Spleen (tissue), 11 donors: ENCODE results near the gene ITPKA. TPM values are rescaled to one million over a fixed set of nuclear protein-coding genes. Genes with fewer than 3 reads are reported as not detected.

Experiments used
- DNase-seq: peaks from one replicate; pipeline ENCODE4 v3.0.0-alpha.2; 2020
- H3K27ac ChIP-seq, 8 donors: fragments of 200-600 bp; sonication (generic) in 7 of 8; 1 replicate in 4 of 8; 2 replicates in 4 of 8; pipeline versions ENCODE4 v1.5.0 to v1.8.0; 2016 to 2021; ENCODE audit warnings: inconsistent platforms in 4 of 8, mild to moderate bottlenecking in 4 of 8, moderate library complexity in 1 of 8
- H3K27me3 ChIP-seq, 7 donors: fragments of 200-600 bp; sonication (generic) in 6 of 7; replicated peaks in 1 of 7; 1 replicate in 4 of 7; 2 replicates in 3 of 7; pipeline versions ENCODE4 v1.5.0 to v1.8.0; 2016 to 2021; ENCODE audit warnings: inconsistent platforms in 3 of 7, mild to moderate bottlenecking in 1 of 7
- H3K36me3 ChIP-seq, 6 donors: fragments of 200-600 bp; sonication (generic) in 5 of 6; 1 replicate in 4 of 6; 2 replicates in 2 of 6; pipeline versions ENCODE4 v1.5.0 to v1.8.0; 2016 to 2021; ENCODE audit warnings: inconsistent platforms in 2 of 6
- H3K4me1 ChIP-seq, 6 donors: fragments of 200-600 bp; sonication (generic) in 5 of 6; 1 replicate in 3 of 6; 2 replicates in 3 of 6; pipeline versions ENCODE4 v1.5.0 to v1.8.0; 2016 to 2021; ENCODE audit warnings: inconsistent platforms in 3 of 6
- H3K4me3 ChIP-seq, 8 donors: fragments of 200-600 bp; sonication (generic) in 7 of 8; 1 replicate in 4 of 8; 2 replicates in 4 of 8; pipeline versions ENCODE4 v1.5.0 to v1.8.0; 2016 to 2021; ENCODE audit warnings: inconsistent platforms in 4 of 8, mild to moderate bottlenecking in 4 of 8, moderate library complexity in 2 of 8
- H3K9me3 ChIP-seq, 8 donors: fragments of 200-600 bp; sonication (generic) in 7 of 8; 1 replicate in 4 of 8; 2 replicates in 4 of 8; pipeline versions ENCODE4 v1.5.0 to v1.8.0; 2016 to 2021; ENCODE audit warnings: inconsistent platforms in 4 of 8
- CTCF ChIP-seq, 11 experiments: fragments of 200-600 bp in 7 of 11; fragments of 450-650 bp in 4 of 11; sonication (generic) in 4 of 11; IDR thresholded peaks in 8 of 11; conservative IDR thresholded peaks in 3 of 11; 1 replicate in 7 of 11; 2 replicates in 4 of 11; pipeline versions ENCODE4 v1.4.0 to v1.8.0; 2016 to 2021; ENCODE audit warnings: antibody characterized with exemption in 11 of 11, inconsistent platforms in 4 of 11, mild to moderate bottlenecking in 1 of 11
- POLR2A ChIP-seq, 3 donors: fragments of 450-650 bp; IDR thresholded peaks; one replicate each; pipeline ENCODE4 v1.5.1; 2017; ENCODE audit warnings: antibody characterized with exemption in 3 of 3, mild to moderate bottlenecking in 1 of 3
- POLR2AphosphoS5 ChIP-seq, 3 donors: sonication (generic); formaldehyde crosslinking; IDR thresholded peaks; one replicate each; pipeline ENCODE4 v1.5.1; 2017; ENCODE audit warnings: antibody characterized with exemption in 3 of 3
- WGBS, 5 donors: extraction: QIAGEN DNeasy Blood & Tissue Kit in 3 of 5; methylation state at CpG; one replicate each; pipeline versions ENCODE4 v1.1.5 to v1.1.7; 2013 to 2018; 5-methylcytosine and 5-hydroxymethylcytosine counted together
- intact Hi-C: fragments of 100-400 bp; cut with DNase I; formaldehyde crosslinking; loops from one replicate; pipeline ENCODE4 v1.15.0; 2023; ENCODE audit warnings: low total_unique reads
- polyA plus RNA-seq, 3 donors: library from polyadenylated mRNA; stranded (reverse); fragments of 200-250 nt; gene quantifications; one replicate each; pipeline ENCODE4 v1.2.1, GENCODE V29; 2013
- total RNA-seq, 7 donors: library from RNA; depleted of rRNA in 3 of 7; stranded (reverse); fragments of >200 nt in 3 of 7; fragmentation: NEBNext Ultra II Directional in 4 of 7; extraction: Animal tissue kit (Norgen Biotek cat#: 25700) in 4 of 7; gene quantifications; one replicate each; pipeline versions ENCODE4 v1.1.0 to v1.2.1, GENCODE V29; 2016 to 2021
- donor health status: healthy with polysubstance abuse.
- donor health status: DM: no; HTN: no; CAD: no; lungs with moderate emphysema.
- donor health status: DM: no; HTN: no; CAD: no.
- donor health status: Bipolar disorder and iron deficiency.
- donor health status: healthy.
- donor health status: DM: no; HTN: no; CAD: no.
- donor health status: DM: yes; HTN: yes; CAD: no.

The ITPKA gene
- total and polyA plus RNA-seq, 10 donors = 0.09 to 0.51 (median 0.19) TPM; not detected in 4

GRCh38 chr15:41504751-41505492 is 11.2 kb downstream of the ITPKA start:
- H3K27me3 ChIP-seq = peaks cover 2 to 52% (median 31%) of the 10 kb centered on the region in 7 donors
- H3K36me3 ChIP-seq = no peaks in the 10 kb centered on the region
- DNase-seq = no peak
- no peak overlapping the region for H3K27ac ChIP-seq
- H3K4me3 ChIP-seq = no peak overlapping the region
- intact Hi-C loops = no loop called here
- no peaks in the 10 kb centered on the region for H3K9me3 ChIP-seq
- TF ChIP-seq POLR2AphosphoS5 (IDR thresholded peaks at IDR 0.05) (no peak), CTCF (IDR thresholded peaks at IDR 0.05 in 8 of 11, conservative IDR thresholded peaks at IDR 0.05 in 3 of 11) (no peak), POLR2A (IDR thresholded peaks at IDR 0.05) (no peak)
- 92 to 97% (median 95%) methylated on average over 13 of the region's 13 CpGs for WGBS, 5 donors
- H3K4me1 ChIP-seq = peaks cover 20 to 34% (median 26%) of the 10 kb centered on the region in 6 donors

- no peak for DNase-seq
- intact Hi-C loops = no loop called here
- peaks cover 2 to 52% (median 27%) of the 10 kb centered on the region in 7 donors for H3K27me3 ChIP-seq
- H3K9me3 ChIP-seq = no peaks in the 10 kb centered on the region
- 63 to 94% (median 93%) methylated on average over 2 to 4 of the region's 4 CpGs for WGBS, 5 donors
- no peak for TF ChIP-seq CTCF (IDR thresholded peaks at IDR 0.05 in 8 of 11, conservative IDR thresholded peaks at IDR 0.05 in 3 of 11)
- no peak for TF ChIP-seq POLR2A (IDR thresholded peaks at IDR 0.05)
- no peak for TF ChIP-seq POLR2AphosphoS5 (IDR thresholded peaks at IDR 0.05)
- no peak overlapping the region for H3K27ac ChIP-seq
- no peak overlapping the region for H3K4me3 ChIP-seq
- no peaks in the 10 kb centered on the region for H3K36me3 ChIP-seq
- peaks cover 20 to 32% (median 26%) of the 10 kb centered on the region in 6 donors for H3K4me1 ChIP-seq
These were observed 12.1 kb downstream of the ITPKA start for GRCh38 chr15:41505776-41506175.

GRCh38 chr15:41506796-41507341 is 13.2 kb downstream of the ITPKA start:
- DNase-seq = no peak
- WGBS, 5 donors = 66 to 78% (median 76%) methylated on average over 9 to 10 of the region's 10 CpGs
- no peak overlapping the region for H3K27ac ChIP-seq
- peaks cover 5 to 52% (median 26%) of the 10 kb centered on the region in 7 donors for H3K27me3 ChIP-seq
- TF ChIP-seq POLR2A (IDR thresholded peaks at IDR 0.05) = no peak
- TF ChIP-seq POLR2AphosphoS5 (IDR thresholded peaks at IDR 0.05) = no peak
- TF ChIP-seq CTCF (IDR thresholded peaks at IDR 0.05 in 8 of 11, conservative IDR thresholded peaks at IDR 0.05 in 3 of 11) = no peak
- peaks cover 13 to 29% (median 23%) of the 10 kb centered on the region in 6 donors for H3K4me1 ChIP-seq
- H3K9me3 ChIP-seq = no peaks in the 10 kb centered on the region
- no peaks in the 10 kb centered on the region for H3K36me3 ChIP-seq
- no peak overlapping the region for H3K4me3 ChIP-seq
- intact Hi-C loops = no loop called here

GRCh38 chr15:41507820-41508290 is 14.2 kb downstream of the ITPKA start:
- Histone ChIP-seq H3K27me3 (peaks cover 9 to 52% (median 26%) of the 10 kb centered on the region in 7 donors), H3K9me3 (no peaks in the 10 kb centered on the region), H3K36me3 (no peaks in the 10 kb centered on the region), H3K4me1 (peaks cover 13 to 29% (median 23%) of the 10 kb centered on the region in 6 donors), H3K27ac (no peak overlapping the region), H3K4me3 (no peak overlapping the region)
- DNase-seq = no peak
- no peak for TF ChIP-seq POLR2A (IDR thresholded peaks at IDR 0.05)
- no peak for TF ChIP-seq POLR2AphosphoS5 (IDR thresholded peaks at IDR 0.05)
- no peak for TF ChIP-seq CTCF (IDR thresholded peaks at IDR 0.05 in 8 of 11, conservative IDR thresholded peaks at IDR 0.05 in 3 of 11)
- intact Hi-C loops = no loop called here
- 79 to 93% (median 84%) methylated on average over 7 of the region's 7 CpGs for WGBS, 5 donors
